DMS114 treated with DMSO at 0.1 percent for 48 hours (cell line): Measurements from ENCODE around the gene JPH2.

Experiments
- DNase-seq: peaks from one replicate; lab custom pipeline; 2025; ENCODE audit not compliant: unreplicated experiment; lab: John Stamatoyannopoulos, UW

JPH2 gene

GRCh38 chr20:44065401-44066340 is 121.3 kb downstream of the JPH2 start:
- no peak for DNase-seq

GRCh38 chr20:44064501-44065400 is 122.2 kb downstream of the JPH2 start:
- DNase-seq = no peak
